ENCODE data around the gene RB1. TPM values are rescaled to one million over a fixed set of nuclear protein-coding genes. Genes with fewer than 3 reads are reported as not detected.

The RB1 gene
- total RNA-seq (2022; extraction: Qiagen RNA extraction), result 12.9 to 17.3 TPM (median 14.7 TPM) in 5 replicates

DNA sequence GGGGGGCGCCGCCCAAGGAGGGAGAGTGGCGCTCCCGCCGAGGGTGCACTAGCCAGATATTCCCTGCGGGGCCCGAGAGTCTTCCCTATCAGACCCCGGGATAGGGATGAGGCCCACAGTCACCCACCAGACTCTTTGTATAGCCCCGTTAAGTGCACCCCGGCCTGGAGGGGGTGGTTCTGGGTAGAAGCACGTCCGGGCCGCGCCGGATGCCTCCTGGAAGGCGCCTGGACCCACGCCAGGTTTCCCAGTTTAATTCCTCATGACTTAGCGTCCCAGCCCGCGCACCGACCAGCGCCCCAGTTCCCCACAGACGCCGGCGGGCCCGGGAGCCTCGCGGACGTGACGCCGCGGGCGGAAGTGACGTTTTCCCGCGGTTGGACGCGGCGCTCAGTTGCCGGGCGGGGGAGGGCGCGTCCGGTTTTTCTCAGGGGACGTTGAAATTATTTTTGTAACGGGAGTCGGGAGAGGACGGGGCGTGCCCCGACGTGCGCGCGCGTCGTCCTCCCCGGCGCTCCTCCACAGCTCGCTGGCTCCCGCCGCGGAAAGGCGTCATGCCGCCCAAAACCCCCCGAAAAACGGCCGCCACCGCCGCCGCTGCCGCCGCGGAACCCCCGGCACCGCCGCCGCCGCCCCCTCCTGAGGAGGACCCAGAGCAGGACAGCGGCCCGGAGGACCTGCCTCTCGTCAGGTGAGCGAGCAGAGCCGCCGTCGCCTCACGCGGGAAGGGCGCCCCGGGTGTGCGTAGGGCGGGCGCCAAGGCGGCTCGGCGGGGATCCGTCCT, at the start of gene RB1:
TSS of gene RB1 (plus strand) at position 393 of the 784 bp plus-strand sequence. CDS start at position 555, 162 bp downstream.

GRCh38 chr13:48412881-48413351, 109.4 kb downstream of the RB1 start, which contains the start of gene LPAR6:
TSS of gene LPAR6 (minus strand) at chr13:48413113. CDS start at chr13:48412423, 690 bp downstream.

Other genes starting within 250 kb of the RB1 start
- 32.9 to 43.9 TPM (median 34.9 TPM) in 5 replicates for gene MED4, start 208.6 kb upstream of the RB1 start, total RNA-seq (2022; extraction: Qiagen RNA extraction)
- 130 to 198 TPM (median 171 TPM) in 5 replicates for gene ITM2B, start 70.5 kb upstream of the RB1 start, total RNA-seq (2022; extraction: Qiagen RNA extraction)
- 0.40 to 1.1 TPM (median 0.86 TPM) in 5 replicates for gene LPAR6, start 109.4 kb downstream of the RB1 start, total RNA-seq (2022; extraction: Qiagen RNA extraction)
- gene RCBTB2, start 229.3 kb downstream of the RB1 start, total RNA-seq (2022; extraction: Qiagen RNA extraction), result 0.94 to 1.3 TPM (median 1.0 TPM) in 5 replicates